Coronary artery (tissue), 2 donors: Measurements from ENCODE around the gene LTB4R.

Experiments
- DNase-seq: peaks from one replicate; pipeline ENCODE4 v3.0.0-alpha.2; 2017; ENCODE audit warnings: low spot score
- H3K27ac ChIP-seq, 2 donors: fragments of 200-600 bp; sonication (generic); one replicate each; pipeline ENCODE4 v1.5.1; 2016 to 2019
- H3K4me3 ChIP-seq: fragments of 200-600 bp; sonication (generic); 2 replicates; pipeline ENCODE4 v1.5.1; 2016; ENCODE audit warnings: mild to moderate bottlenecking, moderate library complexity
- TF ChIP-seq, protein P1 (sequence below): fragments of 200-600 bp; sonication (generic); IDR thresholded peaks from one replicate; pipeline ENCODE4 v1.5.1; 2019; ENCODE audit warnings: antibody characterized with exemption

The LTB4R gene

DNA sequence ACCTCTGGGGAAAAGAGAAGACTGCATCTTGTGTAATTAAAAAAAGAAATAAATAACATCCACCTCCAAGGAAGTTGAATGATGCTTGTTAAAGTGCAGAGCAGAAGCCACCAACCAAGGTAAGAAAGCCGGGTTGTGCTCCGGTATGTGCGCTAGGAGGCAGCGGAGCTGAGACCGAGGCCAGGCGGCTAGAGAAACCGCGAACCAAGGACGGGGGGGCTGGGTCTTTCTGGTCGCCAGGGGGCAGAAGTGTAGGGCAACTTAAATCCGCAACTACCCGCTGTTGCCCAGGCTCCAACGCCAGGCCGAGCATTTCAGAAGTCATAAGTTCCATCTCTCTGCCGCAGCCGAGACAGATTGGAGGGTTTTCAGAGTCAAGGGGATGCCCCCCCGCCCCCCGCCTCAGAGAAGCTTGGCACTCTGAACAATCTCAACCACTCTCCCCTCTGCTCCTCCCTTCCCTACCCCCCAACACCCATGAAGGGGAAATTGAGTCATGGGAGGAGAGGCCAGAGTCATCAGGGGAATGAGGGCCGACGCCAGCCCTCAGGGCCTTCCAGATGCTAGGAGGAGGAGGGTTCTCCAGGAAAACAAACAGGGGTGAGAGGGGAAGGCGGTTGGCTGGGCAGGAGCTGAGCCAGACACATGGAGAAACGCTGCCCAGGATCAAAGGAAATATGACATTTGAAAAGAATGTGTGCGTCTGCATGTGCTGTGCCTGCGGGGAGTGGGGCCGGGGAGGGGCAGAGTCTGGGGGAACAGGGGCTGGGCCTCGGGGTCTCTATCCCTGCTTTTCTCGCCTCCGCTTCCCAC lies 54.5 kb downstream of the LTB4R start:
- Histone ChIP-seq H3K4me3 (peak overlapping the region; percentile 88), H3K27ac (peak overlapping the region; percentile 97 to 99)
- DNase-seq, result peak; percentile 92
- TF ChIP-seq, protein P1, sequence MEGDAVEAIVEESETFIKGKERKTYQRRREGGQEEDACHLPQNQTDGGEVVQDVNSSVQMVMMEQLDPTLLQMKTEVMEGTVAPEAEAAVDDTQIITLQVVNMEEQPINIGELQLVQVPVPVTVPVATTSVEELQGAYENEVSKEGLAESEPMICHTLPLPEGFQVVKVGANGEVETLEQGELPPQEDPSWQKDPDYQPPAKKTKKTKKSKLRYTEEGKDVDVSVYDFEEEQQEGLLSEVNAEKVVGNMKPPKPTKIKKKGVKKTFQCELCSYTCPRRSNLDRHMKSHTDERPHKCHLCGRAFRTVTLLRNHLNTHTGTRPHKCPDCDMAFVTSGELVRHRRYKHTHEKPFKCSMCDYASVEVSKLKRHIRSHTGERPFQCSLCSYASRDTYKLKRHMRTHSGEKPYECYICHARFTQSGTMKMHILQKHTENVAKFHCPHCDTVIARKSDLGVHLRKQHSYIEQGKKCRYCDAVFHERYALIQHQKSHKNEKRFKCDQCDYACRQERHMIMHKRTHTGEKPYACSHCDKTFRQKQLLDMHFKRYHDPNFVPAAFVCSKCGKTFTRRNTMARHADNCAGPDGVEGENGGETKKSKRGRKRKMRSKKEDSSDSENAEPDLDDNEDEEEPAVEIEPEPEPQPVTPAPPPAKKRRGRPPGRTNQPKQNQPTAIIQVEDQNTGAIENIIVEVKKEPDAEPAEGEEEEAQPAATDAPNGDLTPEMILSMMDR, result peak; percentile 81

DNA sequence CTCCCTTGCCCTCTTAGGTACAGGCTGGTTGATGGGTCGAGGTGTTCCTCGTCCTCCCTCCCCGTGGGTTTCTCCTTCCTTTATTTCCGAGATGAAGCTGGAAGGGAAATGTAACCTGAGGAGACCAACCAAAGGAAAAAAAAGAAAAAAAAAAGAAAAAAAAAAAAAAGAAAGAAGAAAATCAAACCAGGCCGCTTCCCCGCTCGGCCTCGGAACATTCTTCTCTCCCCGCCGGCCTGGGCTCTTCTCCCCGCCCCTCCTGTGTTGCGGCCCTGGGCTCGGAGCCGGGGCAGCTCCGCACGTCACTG lies 55.1 kb downstream of the LTB4R start:
- TF ChIP-seq, protein P1, result no peak
- no peak for DNase-seq
- Histone ChIP-seq H3K4me3 (peak overlapping the region; percentile 88), H3K27ac (peak overlapping the region; percentile 97 to 99)

DNA sequence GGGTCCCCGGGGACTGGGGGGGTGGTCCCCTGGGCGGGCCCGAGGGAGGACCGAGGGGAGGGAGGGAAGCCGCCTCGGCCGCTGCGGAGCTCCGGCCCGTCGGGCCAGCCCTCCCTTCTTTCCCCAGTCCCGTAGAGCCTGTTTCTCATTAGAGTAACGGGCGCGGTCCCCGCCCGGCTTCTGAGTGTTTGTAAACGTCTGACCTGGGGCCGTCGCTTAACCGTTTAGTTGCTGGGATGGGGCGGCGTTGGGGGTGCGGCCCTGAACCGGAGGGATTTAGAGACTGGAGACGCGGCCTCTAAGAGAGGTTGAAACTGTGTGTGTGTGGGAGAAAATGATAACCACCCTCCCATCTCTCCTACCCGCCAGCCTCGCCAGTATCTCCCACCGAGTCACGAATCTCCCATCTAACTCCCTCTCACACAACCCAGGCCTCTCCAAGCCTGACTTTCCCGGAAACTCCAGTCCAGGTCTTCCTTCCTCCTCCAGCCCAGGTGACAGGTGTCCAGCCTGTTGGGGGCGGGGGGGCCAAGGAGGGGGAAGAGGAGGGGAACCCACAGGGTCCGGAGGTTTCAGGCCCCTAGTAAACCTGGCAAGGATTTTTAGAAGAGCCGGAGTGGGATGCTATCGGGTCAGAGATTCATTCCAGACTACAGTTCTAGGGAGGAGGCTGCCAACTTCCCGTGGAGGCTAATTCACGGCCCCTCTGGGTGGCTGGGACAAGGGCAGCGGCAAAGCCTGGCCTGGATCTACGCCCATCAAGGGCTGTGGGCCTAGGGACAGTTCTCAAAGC lies 55.6 kb downstream of the LTB4R start:
- peak overlapping the region; percentile 88 for H3K4me3 ChIP-seq

More for the DNA sequence above, 55.6 kb downstream of the LTB4R start:
- TF ChIP-seq, protein P1, result no peak
- peak overlapping the region; percentile 97 to 99 for H3K27ac ChIP-seq
- DNase-seq, result peak; percentile 98
